ENCODE results near the gene RGS14.

DNA sequence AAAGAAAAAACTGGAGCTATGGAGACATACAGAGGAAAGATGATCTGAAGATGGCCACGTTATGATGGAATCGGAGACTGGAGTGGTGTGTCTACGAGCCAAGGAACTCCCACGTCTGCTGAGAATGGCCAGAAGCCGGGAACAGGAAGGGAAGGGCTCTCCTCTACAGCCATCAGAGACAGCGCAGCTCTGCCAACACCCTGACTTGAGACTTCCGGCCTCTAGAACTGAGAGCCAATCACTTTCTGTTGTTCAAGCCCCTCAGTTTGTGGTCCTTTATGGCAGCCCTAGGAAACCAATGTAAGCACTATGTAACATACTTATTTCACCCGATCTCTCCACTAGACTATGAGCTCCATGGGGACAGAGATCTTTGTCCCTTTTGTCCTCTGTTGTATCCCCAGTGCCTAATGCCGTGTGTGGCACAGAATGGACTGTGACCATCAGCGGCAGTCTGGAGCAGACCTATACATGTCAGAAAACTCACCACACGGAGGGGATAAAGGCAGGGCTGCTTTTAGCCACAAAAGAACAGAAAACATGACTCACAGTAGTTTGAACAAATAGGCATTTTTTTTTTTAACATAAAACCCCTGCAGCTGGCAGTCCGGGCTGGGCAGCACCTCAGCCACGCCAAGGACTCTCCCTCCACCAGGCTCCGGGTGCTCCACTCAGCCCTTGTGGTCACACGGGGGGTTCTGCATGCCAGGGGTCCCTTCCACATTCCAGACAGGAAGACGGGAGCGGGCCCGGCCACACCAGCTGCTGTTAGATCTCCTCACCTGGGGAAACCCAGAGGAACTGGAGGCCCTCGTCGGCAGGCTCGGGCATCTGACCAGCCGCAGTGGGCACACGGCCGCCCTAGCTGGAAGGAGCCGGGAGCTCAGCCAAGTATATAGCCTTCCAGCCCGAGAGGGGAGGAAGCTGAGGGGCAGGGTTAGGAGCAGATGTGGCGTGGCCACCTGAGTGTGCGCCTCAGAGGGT, 29.9 kb upstream of the RGS14 start:
- TF ChIP-seq, protein P1, sequence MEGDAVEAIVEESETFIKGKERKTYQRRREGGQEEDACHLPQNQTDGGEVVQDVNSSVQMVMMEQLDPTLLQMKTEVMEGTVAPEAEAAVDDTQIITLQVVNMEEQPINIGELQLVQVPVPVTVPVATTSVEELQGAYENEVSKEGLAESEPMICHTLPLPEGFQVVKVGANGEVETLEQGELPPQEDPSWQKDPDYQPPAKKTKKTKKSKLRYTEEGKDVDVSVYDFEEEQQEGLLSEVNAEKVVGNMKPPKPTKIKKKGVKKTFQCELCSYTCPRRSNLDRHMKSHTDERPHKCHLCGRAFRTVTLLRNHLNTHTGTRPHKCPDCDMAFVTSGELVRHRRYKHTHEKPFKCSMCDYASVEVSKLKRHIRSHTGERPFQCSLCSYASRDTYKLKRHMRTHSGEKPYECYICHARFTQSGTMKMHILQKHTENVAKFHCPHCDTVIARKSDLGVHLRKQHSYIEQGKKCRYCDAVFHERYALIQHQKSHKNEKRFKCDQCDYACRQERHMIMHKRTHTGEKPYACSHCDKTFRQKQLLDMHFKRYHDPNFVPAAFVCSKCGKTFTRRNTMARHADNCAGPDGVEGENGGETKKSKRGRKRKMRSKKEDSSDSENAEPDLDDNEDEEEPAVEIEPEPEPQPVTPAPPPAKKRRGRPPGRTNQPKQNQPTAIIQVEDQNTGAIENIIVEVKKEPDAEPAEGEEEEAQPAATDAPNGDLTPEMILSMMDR (IDR thresholded peaks at IDR 0.05; ENCODE audit: extremely low read depth in 1 of 2, insufficient read depth in 1 of 2, low read depth in 1 of 2, low read length in 2 of 2): no peak
- TF ChIP-seq POLR2A (IDR thresholded peaks at IDR 0.05; ENCODE audit: low read depth, low read length) (peak; percentile 50), EZH2 (IDR thresholded peaks at IDR 0.05; ENCODE audit: borderline replicate concordance, low read depth, low read length, severe bottlenecking) (no peak), GATA2 (IDR thresholded peaks at IDR 0.05; ENCODE audit: insufficient read depth, insufficient read length, low read depth, low read length) (no peak), MYC (IDR thresholded peaks at IDR 0.05; ENCODE audit: low read depth, low read length) (no peak), POLR2AphosphoS5 (IDR thresholded peaks at IDR 0.05; ENCODE audit: insufficient read depth, low read depth, low read length) (peak; percentile 27), MAX (IDR thresholded peaks at IDR 0.05; ENCODE audit: insufficient read depth, insufficient read length) (no peak)
